ENCODE results near the gene METTL16. TPM values are rescaled to one million over a fixed set of nuclear protein-coding genes. Genes with fewer than 3 reads are reported as not detected.

METTL16 gene
- total RNA-seq, 1 donor from 2014 or later: 22.6 TPM

DNA sequence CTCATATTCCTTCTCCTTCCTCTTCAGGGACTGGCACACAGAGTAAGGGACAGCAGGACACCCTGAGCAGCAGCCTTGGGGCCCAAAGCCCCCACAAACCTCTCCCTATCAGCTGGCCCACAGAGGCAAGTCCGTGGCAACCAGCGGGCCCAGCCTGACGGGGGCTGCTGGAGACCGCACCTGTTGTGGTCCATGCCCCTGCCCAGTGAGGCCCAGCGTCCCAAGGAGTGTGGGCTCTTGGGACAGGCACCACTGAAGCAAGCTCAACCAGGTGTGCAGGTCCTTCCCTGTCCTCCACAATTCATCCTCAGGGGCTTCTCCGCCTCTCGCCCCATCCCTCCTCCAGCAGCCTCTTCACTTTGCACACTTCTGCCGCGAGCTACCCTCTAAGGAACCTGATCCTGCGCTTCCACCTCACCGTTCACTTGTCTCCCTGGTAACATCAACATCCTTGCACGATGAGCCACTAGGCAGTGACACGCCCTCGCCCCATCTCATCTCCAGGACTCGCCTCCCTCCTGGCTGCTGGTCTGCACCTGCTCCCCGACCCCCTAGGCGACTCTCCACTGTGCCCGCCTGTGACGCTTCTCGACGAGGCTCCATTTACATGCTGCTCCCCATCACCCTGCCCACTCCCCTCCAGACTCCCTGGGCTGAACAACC is 123.5 kb downstream of the METTL16 start:
- H3K4me1 Mint-ChIP-seq (ENCODE audit: low read depth, unreplicated experiment): peaks cover 43% of the 10 kb centered on the region
- no peak for DNase-seq
- H3K27me3 Mint-ChIP-seq (ENCODE audit: unreplicated experiment): peaks cover 16% of the 10 kb centered on the region
- no peaks in the 10 kb centered on the region for H3K36me3 Mint-ChIP-seq (ENCODE audit: unreplicated experiment)
- H3K27ac Mint-ChIP-seq (ENCODE audit: unreplicated experiment): peak overlapping the region; percentile 75
- TF ChIP-seq, protein P1, sequence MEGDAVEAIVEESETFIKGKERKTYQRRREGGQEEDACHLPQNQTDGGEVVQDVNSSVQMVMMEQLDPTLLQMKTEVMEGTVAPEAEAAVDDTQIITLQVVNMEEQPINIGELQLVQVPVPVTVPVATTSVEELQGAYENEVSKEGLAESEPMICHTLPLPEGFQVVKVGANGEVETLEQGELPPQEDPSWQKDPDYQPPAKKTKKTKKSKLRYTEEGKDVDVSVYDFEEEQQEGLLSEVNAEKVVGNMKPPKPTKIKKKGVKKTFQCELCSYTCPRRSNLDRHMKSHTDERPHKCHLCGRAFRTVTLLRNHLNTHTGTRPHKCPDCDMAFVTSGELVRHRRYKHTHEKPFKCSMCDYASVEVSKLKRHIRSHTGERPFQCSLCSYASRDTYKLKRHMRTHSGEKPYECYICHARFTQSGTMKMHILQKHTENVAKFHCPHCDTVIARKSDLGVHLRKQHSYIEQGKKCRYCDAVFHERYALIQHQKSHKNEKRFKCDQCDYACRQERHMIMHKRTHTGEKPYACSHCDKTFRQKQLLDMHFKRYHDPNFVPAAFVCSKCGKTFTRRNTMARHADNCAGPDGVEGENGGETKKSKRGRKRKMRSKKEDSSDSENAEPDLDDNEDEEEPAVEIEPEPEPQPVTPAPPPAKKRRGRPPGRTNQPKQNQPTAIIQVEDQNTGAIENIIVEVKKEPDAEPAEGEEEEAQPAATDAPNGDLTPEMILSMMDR (IDR thresholded peaks at IDR 0.05; ENCODE audit: partially characterized antibody, unreplicated experiment): no peak
- H3K9me3 Mint-ChIP-seq (ENCODE audit: unreplicated experiment): peaks cover 21% of the 10 kb centered on the region
- H3K4me3 Mint-ChIP-seq (ENCODE audit: unreplicated experiment): peak overlapping the region; percentile 55

DNA sequence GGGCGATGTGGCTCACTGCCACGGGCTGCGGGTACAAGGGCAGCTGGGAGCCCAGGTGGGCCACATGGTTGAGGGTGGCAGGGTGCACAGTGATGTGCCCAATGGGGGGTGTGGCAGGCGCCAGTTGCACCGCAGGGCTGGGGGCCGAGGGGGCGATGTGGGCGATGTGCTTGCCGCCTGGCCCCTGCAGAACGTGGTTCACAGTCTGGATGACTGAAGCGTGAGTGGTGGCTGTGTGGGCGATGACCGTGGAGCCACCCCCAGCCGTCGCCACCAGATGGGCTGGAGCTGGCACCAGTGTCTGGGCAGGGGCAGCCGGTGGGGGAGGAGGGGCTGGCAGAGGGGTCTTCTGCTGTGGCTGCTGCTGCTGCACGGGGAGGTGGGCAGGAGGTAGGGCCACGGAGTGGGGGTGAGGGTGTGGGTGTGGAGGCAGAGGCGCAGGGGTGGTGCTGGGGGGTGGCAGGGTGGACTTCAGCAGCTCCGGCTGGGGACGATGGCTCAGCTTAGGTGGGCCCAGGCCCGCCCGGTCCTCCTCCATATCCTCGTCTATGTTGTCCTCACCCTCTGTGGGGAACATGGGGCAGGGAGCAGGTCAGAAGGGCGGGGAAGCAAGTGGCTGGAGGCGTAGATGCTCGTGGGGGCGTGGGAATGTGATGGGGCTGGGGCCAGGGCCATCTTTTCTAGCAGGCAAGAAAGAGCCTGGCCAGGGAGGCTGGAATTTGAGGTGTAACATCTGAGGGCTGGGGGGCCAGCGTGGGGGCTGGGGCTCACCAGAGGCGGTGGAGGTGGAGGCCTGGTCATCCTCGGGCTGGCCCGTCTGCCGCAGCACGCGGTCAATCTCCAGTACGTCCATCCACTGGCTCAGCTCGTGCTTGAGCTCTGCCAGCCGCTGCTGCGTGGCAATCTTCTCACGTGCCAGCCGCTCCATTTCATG is 124.3 kb downstream of the METTL16 start:
- TF ChIP-seq, protein P1 (IDR thresholded peaks at IDR 0.05; ENCODE audit: partially characterized antibody, unreplicated experiment): no peak
- no peaks in the 10 kb centered on the region for H3K36me3 Mint-ChIP-seq (ENCODE audit: unreplicated experiment)
- H3K4me3 Mint-ChIP-seq (ENCODE audit: unreplicated experiment): no peak overlapping the region
- no peak for DNase-seq
- peaks cover 42% of the 10 kb centered on the region for H3K4me1 Mint-ChIP-seq (ENCODE audit: low read depth, unreplicated experiment)
- no peak overlapping the region for H3K27ac Mint-ChIP-seq (ENCODE audit: unreplicated experiment)
- peaks cover 16% of the 10 kb centered on the region for H3K27me3 Mint-ChIP-seq (ENCODE audit: unreplicated experiment)
- peaks cover 20% of the 10 kb centered on the region for H3K9me3 Mint-ChIP-seq (ENCODE audit: unreplicated experiment)

DNA sequence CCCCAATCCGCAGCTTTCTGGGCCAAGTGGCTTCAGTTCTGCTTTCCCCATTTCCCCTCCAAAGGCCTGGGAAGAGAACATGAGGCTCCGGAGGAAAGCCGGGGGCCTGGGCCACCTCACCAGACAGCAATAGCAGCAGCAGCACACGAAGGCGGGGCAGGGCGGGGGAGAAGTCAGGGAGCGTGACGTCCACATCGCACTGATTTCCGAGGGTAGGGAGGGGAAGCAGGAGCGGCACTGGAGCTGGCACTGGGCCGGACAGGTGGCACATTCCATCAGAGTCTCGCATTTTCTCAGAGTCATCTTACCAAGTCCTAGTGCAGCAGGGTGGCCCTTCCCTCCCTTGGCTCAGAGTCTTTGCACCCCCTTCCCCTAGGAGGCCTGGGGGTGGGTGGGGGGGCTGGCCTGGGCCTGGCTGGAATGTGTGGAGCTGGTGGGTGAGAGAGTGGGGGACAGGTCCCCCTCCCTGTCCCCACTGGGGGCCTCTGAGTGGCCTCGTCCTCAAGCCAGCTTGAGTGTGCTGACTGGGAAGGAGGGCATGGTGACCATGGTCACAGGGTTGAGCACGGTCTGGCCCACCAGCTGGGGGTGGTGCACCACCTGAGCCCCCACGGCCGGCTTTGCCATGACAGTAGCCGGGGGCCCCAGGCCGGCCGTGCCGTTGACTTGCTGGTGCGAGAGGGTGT is 125.1 kb downstream of the METTL16 start:
- Mint-ChIP-seq H3K27me3 (ENCODE audit: unreplicated experiment) (peaks cover 14% of the 10 kb centered on the region), H3K9me3 (ENCODE audit: unreplicated experiment) (peaks cover 14% of the 10 kb centered on the region), H3K4me1 (ENCODE audit: low read depth, unreplicated experiment) (peaks cover 34% of the 10 kb centered on the region), H3K4me3 (ENCODE audit: unreplicated experiment) (no peak overlapping the region), H3K36me3 (ENCODE audit: unreplicated experiment) (no peaks in the 10 kb centered on the region), H3K27ac (ENCODE audit: unreplicated experiment) (no peak overlapping the region)
- DNase-seq: no peak
- TF ChIP-seq, protein P1 (IDR thresholded peaks at IDR 0.05; ENCODE audit: partially characterized antibody, unreplicated experiment): no peak

DNA sequence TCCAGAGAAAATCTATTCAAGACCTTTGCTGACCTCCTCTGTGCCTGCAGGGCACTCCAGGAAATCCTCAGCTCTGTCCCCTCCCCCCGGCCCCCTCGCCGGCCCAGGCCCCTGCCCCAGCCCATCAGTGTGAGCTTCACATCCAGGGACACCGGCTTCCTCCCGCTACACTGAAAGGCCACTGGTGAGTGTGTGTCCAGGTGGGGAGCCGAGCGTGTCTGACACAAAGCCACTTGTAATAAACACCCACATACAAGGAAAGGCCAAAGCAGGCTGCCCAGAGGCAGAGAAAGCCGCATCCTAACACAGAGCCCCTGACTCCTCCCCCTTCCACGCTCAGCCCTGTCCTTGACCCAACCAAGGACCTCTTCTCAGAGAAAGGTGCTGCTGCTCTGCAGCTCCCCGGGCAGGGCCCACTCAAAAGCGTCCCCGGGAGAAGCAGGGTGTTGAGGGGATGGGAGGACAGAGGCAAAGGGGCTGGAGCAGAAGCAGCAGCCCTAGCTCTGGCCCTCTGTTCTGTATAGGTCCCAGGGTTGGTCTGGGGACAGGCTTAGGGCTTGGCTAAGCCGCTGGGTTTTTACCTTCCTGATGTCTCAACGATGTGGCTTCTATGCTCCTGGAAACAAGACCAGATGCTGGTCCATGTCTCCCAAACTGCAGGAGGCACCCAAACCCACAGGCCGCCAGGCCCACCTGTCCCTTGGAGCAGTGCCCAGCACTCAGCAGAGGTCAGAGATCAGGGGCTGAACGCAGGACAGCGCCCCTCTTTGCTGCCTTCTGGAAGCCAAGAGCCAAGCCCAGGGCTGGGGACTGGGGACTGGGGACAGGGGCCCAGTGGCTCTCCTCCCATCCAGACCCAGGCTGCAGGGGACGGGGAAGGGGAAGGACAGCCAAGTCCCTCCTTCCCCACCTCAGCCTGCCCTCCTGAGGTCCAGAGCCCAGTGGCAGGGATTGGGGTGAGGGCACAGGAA is 126.2 kb downstream of the METTL16 start:
- Mint-ChIP-seq H3K36me3 (ENCODE audit: unreplicated experiment) (no peaks in the 10 kb centered on the region), H3K27me3 (ENCODE audit: unreplicated experiment) (peaks cover 13% of the 10 kb centered on the region), H3K27ac (ENCODE audit: unreplicated experiment) (no peak overlapping the region), H3K4me3 (ENCODE audit: unreplicated experiment) (no peak overlapping the region), H3K9me3 (ENCODE audit: unreplicated experiment) (peaks cover 13% of the 10 kb centered on the region), H3K4me1 (ENCODE audit: low read depth, unreplicated experiment) (peaks cover 36% of the 10 kb centered on the region)
- TF ChIP-seq, protein P1 (IDR thresholded peaks at IDR 0.05; ENCODE audit: partially characterized antibody, unreplicated experiment): no peak
- no peak for DNase-seq

Measured in glutamatergic neuron (in vitro differentiated cells).